Heart left ventricle (tissue), 16 donors: ENCODE measurements around the gene CLEC4A. TPM values are rescaled to one million over a fixed set of nuclear protein-coding genes. Genes with fewer than 3 reads are reported as not detected.

Experiments used
- ATAC-seq, 4 donors: fragments of 200-7000 bp; cut with Tn5 transposase; one replicate each; pipeline ENCODE4 v1.9.1; 2020 to 2022; ENCODE audit warnings: moderate library complexity in 4 of 4, mild to moderate bottlenecking in 3 of 4, moderate number of reproducible peaks in 1 of 4
- DNase-seq, 5 donors: peaks; one replicate each; pipeline ENCODE4 v3.0.0-alpha.2; 2020
- H3K27ac ChIP-seq, 12 donors: fragments of 200-600 bp; sonication (generic) in 4 of 12; one replicate each; pipeline versions ENCODE4 v1.5.0 to v1.8.0; 2016 to 2022; ENCODE audit warnings: mild to moderate bottlenecking in 2 of 12
- H3K27me3 ChIP-seq, 9 donors: fragments of 200-600 bp; sonication (generic) in 2 of 9; one replicate each; pipeline versions ENCODE4 v1.5.1 to v1.8.0; 2016 to 2022; ENCODE audit warnings: mild to moderate bottlenecking in 3 of 9
- H3K36me3 ChIP-seq, 9 donors: fragments of 200-600 bp; sonication (generic) in 2 of 9; one replicate each; pipeline versions ENCODE4 v1.5.0 to v1.8.0; 2018 to 2022; ENCODE audit warnings: mild to moderate bottlenecking in 2 of 9
- H3K4me1 ChIP-seq, 12 donors: fragments of 200-600 bp; sonication (generic) in 4 of 12; one replicate each; pipeline versions ENCODE4 v1.5.0 to v1.8.0; 2016 to 2022; ENCODE audit warnings: mild to moderate bottlenecking in 3 of 12
- H3K4me3 ChIP-seq, 12 donors: fragments of 200-600 bp; sonication (generic) in 4 of 12; one replicate each; pipeline versions ENCODE4 v1.5.0 to v1.8.0; 2017 to 2022; ENCODE audit warnings: mild to moderate bottlenecking in 9 of 12, moderate library complexity in 4 of 12
- H3K9me3 ChIP-seq, 12 donors: fragments of 200-600 bp; sonication (generic) in 4 of 12; one replicate each; pipeline versions ENCODE4 v1.5.0 to v1.8.0; 2016 to 2022; ENCODE audit warnings: mild to moderate bottlenecking in 1 of 12
- CTCF ChIP-seq, 12 donors: fragments of 200-600 bp; sonication (generic) in 4 of 12; IDR thresholded peaks; one replicate each; pipeline versions ENCODE4 v1.5.0 to v1.8.0; 2018 to 2022; ENCODE audit warnings: antibody characterized with exemption in 12 of 12, mild to moderate bottlenecking in 5 of 12
- POLR2A ChIP-seq, 2 donors: fragments of 450-650 bp; IDR thresholded peaks; one replicate each; pipeline ENCODE4 v1.6.1; 2017; ENCODE audit warnings: antibody characterized with exemption in 2 of 2, mild to moderate bottlenecking in 2 of 2, moderate library complexity in 2 of 2
- WGBS, 4 donors: extraction: QIAGEN DNeasy Blood & Tissue Kit in 2 of 4; methylation state at CpG; one replicate each; pipeline versions ENCODE4 v1.1.5 to v1.1.7; 2013 to 2018; 5-methylcytosine and 5-hydroxymethylcytosine counted together
- intact Hi-C, 10 donors: fragments of 100-400 bp; cut with DNase I; formaldehyde crosslinking; loops; one replicate each; pipeline versions ENCODE4 v1.11.1 to v1.14.2; 2022
- polyA plus RNA-seq, 2 donors: library from polyadenylated mRNA; stranded (reverse); fragments of 200-250 nt; gene quantifications; one replicate each; pipeline ENCODE4 v1.2.3, GENCODE V29; 2013
- total RNA-seq, 9 donors: library from RNA; depleted of rRNA in 2 of 9; stranded (reverse); fragments of >200 nt in 2 of 9; fragmentation: NEBNext Ultra II Directional in 3 of 9; extraction: Animal tissue kit (Norgen Biotek cat#: 25700) in 3 of 9; gene quantifications; one replicate each; pipeline versions ENCODE4 v1.1.0 to v1.2.4, GENCODE V29; 2016 to 2023
- donor health status: ischemic (EF 13 %, LVEDD 7.1; RV severe dilation, severe dysfunction).
- donor health status: healthy with polysubstance abuse.
- donor health status: DM: no; HTN: yes; CAD: no.
- donor health status: DM: no; HTN: no; CAD: no.
- donor health status: ischemic (EF 25% LVEDD 6.9; RV normal size, moderate dysfunction).
- donor health status: ischemic (EF 25% LVEDD 5.7; RV mildly dilated, moderate dysfunction).
- donor health status: healthy.
- donor health status: DM: yes; HTN: yes; CAD: no.
- donor health status: ischemic (EF 35%, LVEDD 5.7; RV mildly dilated, moderate dysfunction).
- donor health status: nonischemic (EF 11% LVEDD 7.7; RV severe dilation, severe dysfunction).
- donor health status: DM: yes; HTN: yes; CAD: no.
- donor health status: PGD.
- donor health status: ischemic (EF 29% LVEDD 5.4; RV normal size, mild dysfunction).
- donor health status: nonischemic (EF 23%, LVEDD 6.1; RV moderate dilation, normal function).

CLEC4A gene
- total and polyA plus RNA-seq, 11 donors: 0.37 to 7.5 (median 0.58) TPM; not detected in 4

- H3K36me3 ChIP-seq: peaks cover 0 to 76% (median 60%) of the 10 kb centered on the region in 9 donors
- H3K27me3 ChIP-seq: no peaks in the 10 kb centered on the region
- WGBS, 4 donors: 87 to 92% (median 91%) methylated on average over 5 of the region's 5 CpGs
- no peak for ATAC-seq
- peaks cover 0 to 26% (median 0%) of the 10 kb centered on the region in 12 donors for H3K4me1 ChIP-seq
- no peak overlapping the region for H3K27ac ChIP-seq
- TF ChIP-seq POLR2A (IDR thresholded peaks at IDR 0.05) (no peak), CTCF (IDR thresholded peaks at IDR 0.05) (no peak)
- intact Hi-C loops: loop anchor here in 3 of 10 donors (10.0 kb wide), 3 partner anchors 55 to 155 kb away; partner anchors contain the start of genes FOXJ2 (in 1 of the 3) and SLC2A3 (in 1 of the 3)
- H3K9me3 ChIP-seq: no peaks in the 10 kb centered on the region
- no peak overlapping the region for H3K4me3 ChIP-seq
- no peak for DNase-seq
Measured at GRCh38 chr12:8089716-8090115, 33.7 kb upstream of the CLEC4A start.

DNA sequence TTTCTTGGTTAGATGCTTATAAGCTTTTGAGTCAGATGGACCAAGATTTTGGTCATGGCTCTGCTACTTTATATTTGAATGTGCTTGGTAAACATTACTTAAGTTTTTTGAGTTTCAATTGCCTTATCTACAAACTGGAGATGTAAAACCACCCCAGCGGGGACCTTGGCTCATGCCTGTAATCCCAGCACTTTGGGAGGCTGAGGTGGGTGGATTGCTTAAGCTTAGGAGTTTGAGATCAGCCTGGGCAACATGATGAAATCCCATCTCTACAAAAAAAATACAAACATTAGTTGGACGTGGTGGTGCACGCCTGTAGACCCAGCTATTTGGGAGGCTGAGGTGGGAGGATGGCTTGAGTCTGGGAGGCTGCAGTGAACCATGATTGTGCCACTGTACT lies 30.1 kb upstream of the CLEC4A start:
- DNase-seq: no peak
- Histone ChIP-seq H3K27ac (no peak overlapping the region), H3K4me3 (no peak overlapping the region), H3K9me3 (no peaks in the 10 kb centered on the region), H3K27me3 (no peaks in the 10 kb centered on the region), H3K36me3 (peaks cover 0 to 98% (median 85%) of the 10 kb centered on the region in 9 donors), H3K4me1 (peaks cover 0 to 21% (median 0%) of the 10 kb centered on the region in 12 donors)
- 98 to 100% (median 98%) methylated on average over 3 of the region's 3 CpGs for WGBS, 4 donors
- intact Hi-C loops: no loop called here
- no peak for TF ChIP-seq CTCF (IDR thresholded peaks at IDR 0.05)
- TF ChIP-seq POLR2A (IDR thresholded peaks at IDR 0.05): no peak
- ATAC-seq: no peak

DNA sequence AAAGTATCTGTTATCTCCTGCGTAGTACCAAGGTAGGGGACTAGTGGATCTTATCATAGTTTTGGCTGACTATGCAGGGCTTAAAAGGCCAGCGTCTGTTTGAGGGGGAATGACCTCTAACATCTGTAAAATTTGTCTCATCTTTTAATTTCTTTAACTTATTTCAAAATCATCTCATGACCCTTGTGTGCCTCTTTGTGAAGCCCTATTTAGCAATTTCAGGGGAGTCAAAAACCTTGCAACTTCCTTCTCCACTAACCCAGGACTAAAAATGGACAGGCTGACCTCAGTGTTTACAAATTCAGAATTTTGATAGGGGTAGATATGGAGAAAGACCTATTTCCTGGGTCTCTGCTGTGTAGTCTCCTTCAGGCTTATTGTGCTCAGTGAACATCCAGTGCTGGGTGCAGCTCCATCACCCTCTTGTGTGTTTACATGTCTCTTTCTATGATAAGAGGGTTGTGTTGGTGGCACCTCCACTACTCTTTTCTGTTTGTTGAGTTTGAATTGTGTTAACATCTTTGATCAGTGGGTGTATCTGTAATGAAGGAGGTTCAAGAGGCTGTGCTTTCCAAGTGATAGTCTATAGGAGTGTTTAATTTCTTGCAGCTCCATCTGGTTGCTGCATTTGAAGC lies 27.0 kb upstream of the CLEC4A start:
- Histone ChIP-seq H3K36me3 (peaks cover 0 to 88% (median 77%) of the 10 kb centered on the region in 9 donors), H3K4me1 (peaks cover 0 to 10% (median 0%) of the 10 kb centered on the region in 12 donors), H3K27ac (no peak overlapping the region), H3K9me3 (no peaks in the 10 kb centered on the region), H3K27me3 (no peaks in the 10 kb centered on the region), H3K4me3 (no peak overlapping the region)
- 50 to 66% (median 62%) methylated on average over 2 of the region's 2 CpGs for WGBS, 4 donors
- DNase-seq (no peak), ATAC-seq (no peak)
- intact Hi-C loops: no loop called here
- no peak for TF ChIP-seq POLR2A (IDR thresholded peaks at IDR 0.05)
- TF ChIP-seq CTCF (IDR thresholded peaks at IDR 0.05): no peak

DNA sequence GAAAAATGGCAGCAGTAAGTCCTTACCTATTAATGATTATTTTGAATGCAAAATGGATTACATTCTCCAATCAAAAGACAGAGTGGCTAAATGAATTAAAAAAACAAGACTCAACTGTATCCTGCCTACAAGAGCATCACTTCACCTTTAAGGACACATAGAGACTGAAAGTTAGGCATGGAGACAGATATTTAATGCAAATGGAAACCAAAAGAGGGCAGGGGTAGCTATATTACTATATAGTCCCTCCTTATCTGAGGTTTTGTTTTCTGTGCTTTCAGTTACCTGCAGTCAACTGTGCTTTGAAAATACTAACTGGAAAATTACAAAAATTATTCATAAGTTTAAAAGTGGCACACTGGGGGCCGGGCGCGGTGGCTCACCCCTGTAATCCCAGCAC lies 24.2 kb upstream of the CLEC4A start:
- no peaks in the 10 kb centered on the region for H3K27me3 ChIP-seq
- no peak overlapping the region for H3K27ac ChIP-seq
- DNase-seq (no peak), ATAC-seq (no peak)
- H3K9me3 ChIP-seq: peaks cover 0 to 7% (median 0%) of the 10 kb centered on the region in 12 donors
- TF ChIP-seq CTCF (IDR thresholded peaks at IDR 0.05): no peak
- no peak for TF ChIP-seq POLR2A (IDR thresholded peaks at IDR 0.05)
- 97 to 99% (median 98%) methylated on average over 3 of the region's 3 CpGs for WGBS, 4 donors
- intact Hi-C loops: no loop called here
- no peak overlapping the region for H3K4me3 ChIP-seq
- H3K36me3 ChIP-seq: peaks cover 0 to 60% (median 48%) of the 10 kb centered on the region in 9 donors
- H3K4me1 ChIP-seq: peaks cover 0 to 10% (median 0%) of the 10 kb centered on the region in 12 donors
